Esophagus muscularis mucosa (tissue), 4 donors: ENCODE data around the gene ZNF296. TPM values are rescaled to one million over a fixed set of nuclear protein-coding genes. Genes with fewer than 3 reads are reported as not detected.

Experiments
- DNase-seq: peaks from one replicate; pipeline ENCODE4 v3.0.0-alpha.2; 2017; ENCODE audit errors: extremely low spot score
- H3K27ac ChIP-seq, 4 donors: fragments of 200-600 bp; sonication (generic); replicated peaks in 1 of 4; 1 replicate in 3 of 4; 2 replicates in 1 of 4; pipeline ENCODE4 v1.5.1; 2016 to 2019; ENCODE audit warnings: mild to moderate bottlenecking in 1 of 4
- H3K27me3 ChIP-seq, 4 donors: fragments of 200-600 bp; sonication (generic); one replicate each; pipeline versions ENCODE4 v1.5.1 to v1.6.0; 2016 to 2019
- H3K36me3 ChIP-seq, 4 donors: fragments of 200-600 bp; sonication (generic); one replicate each; pipeline ENCODE4 v1.5.1; 2016 to 2019
- H3K4me1 ChIP-seq, 4 donors: fragments of 200-600 bp; sonication (generic); one replicate each; pipeline ENCODE4 v1.5.1; 2016 to 2019
- H3K4me3 ChIP-seq, 4 donors: fragments of 200-600 bp; sonication (generic); 1 replicate in 2 of 4; 2 replicates in 2 of 4; pipeline ENCODE4 v1.5.1; 2016 to 2019; ENCODE audit warnings: mild to moderate bottlenecking in 4 of 4, moderate library complexity in 1 of 4
- H3K9me3 ChIP-seq, 4 donors: fragments of 200-600 bp; sonication (generic); 1 replicate in 3 of 4; 2 replicates in 1 of 4; pipeline ENCODE4 v1.5.1; 2016 to 2019
- CTCF ChIP-seq, 3 experiments: fragments of 200-600 bp in 2 of 3; fragments of 450-650 bp in 1 of 3; sonication (generic) in 2 of 3; IDR thresholded peaks; one replicate each; pipeline ENCODE4 v1.5.1; 2017 to 2019; ENCODE audit warnings: antibody characterized with exemption in 3 of 3, mild to moderate bottlenecking in 2 of 3, moderate library complexity in 1 of 3
- EP300 ChIP-seq: sonication (generic); formaldehyde crosslinking; IDR thresholded peaks from one replicate; pipeline ENCODE4 v1.6.1; 2017; ENCODE audit warnings: antibody characterized with exemption
- POLR2A ChIP-seq: fragments of 450-650 bp; IDR thresholded peaks from one replicate; pipeline ENCODE4 v1.6.1; 2017; ENCODE audit warnings: antibody characterized with exemption, moderate library complexity, mild to moderate bottlenecking, low read depth
- POLR2AphosphoS5 ChIP-seq, 2 donors: sonication (generic); formaldehyde crosslinking; IDR thresholded peaks; one replicate each; pipeline ENCODE4 v1.6.1; 2017; ENCODE audit warnings: antibody characterized with exemption in 2 of 2
- WGBS: methylation state at CpG from one replicate; pipeline ENCODE4 v1.1.5; 2018; 5-methylcytosine and 5-hydroxymethylcytosine counted together
- intact Hi-C: fragments of 100-400 bp; cut with DNase I; formaldehyde crosslinking; loops from one replicate; pipeline ENCODE4 v1.15.1; 2023
- total RNA-seq, 4 donors: library from RNA; depleted of rRNA; stranded (reverse); fragments of >200 nt; gene quantifications; one replicate each; pipeline versions ENCODE4 v1.1.0 to v1.2.1, GENCODE V29; 2016

Gene ZNF296
- total RNA-seq, 4 donors from 2014 or later, result 0.17 to 0.23 TPM; not detected in 2

GRCh38 chr19:45098521-45099466 is 22.5 kb upstream of the ZNF296 start:
- DNase-seq, result no peak
- H3K27me3 ChIP-seq, result no peaks in the 10 kb centered on the region
- intact Hi-C loops, result no loop called here
- no peak overlapping the region for H3K4me3 ChIP-seq
- TF ChIP-seq POLR2AphosphoS5 (IDR thresholded peaks at IDR 0.05), result no peak
- TF ChIP-seq CTCF (IDR thresholded peaks at IDR 0.05), result no peak
- no peak for TF ChIP-seq EP300
- TF ChIP-seq POLR2A, result no peak
- peak overlapping the region in 2 of 4 donors; percentile 43 to 57 for H3K27ac ChIP-seq
- 52% methylated on average over 15 of the region's 15 CpGs for WGBS
- peaks cover 0 to 6% (median 0%) of the 10 kb centered on the region in 4 donors for H3K36me3 ChIP-seq
- peaks cover 72 to 99% (median 88%) of the 10 kb centered on the region in 4 donors for H3K4me1 ChIP-seq
- H3K9me3 ChIP-seq, result no peaks in the 10 kb centered on the region

GRCh38 chr19:45097776-45098520 is 21.7 kb upstream of the ZNF296 start:
- H3K27me3 ChIP-seq, result no peaks in the 10 kb centered on the region
- WGBS, result 86% methylated on average over 7 of the region's 16 CpGs
- no peak for DNase-seq
- peaks cover 66 to 96% (median 84%) of the 10 kb centered on the region in 4 donors for H3K4me1 ChIP-seq
- H3K9me3 ChIP-seq, result no peaks in the 10 kb centered on the region
- TF ChIP-seq POLR2AphosphoS5 (IDR thresholded peaks at IDR 0.05), result peak in 1 of 2 donors; percentile 56
- no peak for TF ChIP-seq CTCF (IDR thresholded peaks at IDR 0.05)
- peaks cover 0 to 6% (median 0%) of the 10 kb centered on the region in 4 donors for H3K36me3 ChIP-seq
- peak overlapping the region in 3 of 4 donors; percentile 13 to 57 (median 43) for H3K27ac ChIP-seq
- H3K4me3 ChIP-seq, result no peak overlapping the region
- intact Hi-C loops, result no loop called here

GRCh38 chr19:45097450-45097775 is 21.1 kb upstream of the ZNF296 start:
- Histone ChIP-seq H3K27me3 (no peaks in the 10 kb centered on the region), H3K4me1 (peaks cover 62 to 92% (median 80%) of the 10 kb centered on the region in 4 donors), H3K27ac (peak overlapping the region in 1 of 4 donors; percentile 43), H3K36me3 (peaks cover 0 to 6% (median 0%) of the 10 kb centered on the region in 4 donors), H3K4me3 (no peak overlapping the region), H3K9me3 (no peaks in the 10 kb centered on the region)
- TF ChIP-seq EP300 (no peak), POLR2AphosphoS5 (IDR thresholded peaks at IDR 0.05) (no peak), POLR2A (no peak), CTCF (IDR thresholded peaks at IDR 0.05) (no peak)
- DNase-seq, result no peak
- WGBS, result 70% methylated on average over 5 of the region's 7 CpGs
- intact Hi-C loops, result no loop called here

- TF ChIP-seq POLR2AphosphoS5 (IDR thresholded peaks at IDR 0.05) (no peak), CTCF (IDR thresholded peaks at IDR 0.05) (no peak), POLR2A (no peak), EP300 (no peak)
- H3K36me3 ChIP-seq, result peaks cover 0 to 6% (median 0%) of the 10 kb centered on the region in 4 donors
- intact Hi-C loops, result no loop called here
- H3K27ac ChIP-seq, result no peak overlapping the region
- no peaks in the 10 kb centered on the region for H3K9me3 ChIP-seq
- peaks cover 62 to 91% (median 84%) of the 10 kb centered on the region in 4 donors for H3K4me1 ChIP-seq
- no peak overlapping the region for H3K4me3 ChIP-seq
- WGBS, result 91% methylated on average over 7 of the region's 7 CpGs
- H3K27me3 ChIP-seq, result no peaks in the 10 kb centered on the region
- no peak for DNase-seq
Observed at GRCh38 chr19:45096700-45097099, 20.4 kb upstream of the ZNF296 start.
